ENCODE data around the gene TCF23.
A peak's percentile ranks its signal among the peaks of the same experiment; 100 is the strongest.

GRCh38 chr2:27123302-27124150, 25.3 kb upstream of the TCF23 start, which contains the start of gene ABHD1:
- TF ChIP-seq CTCF (conservative IDR thresholded peaks at IDR 0.05; ENCODE audit: low read depth in 2 of 2) (peak in 1 of 2 experiments; percentile 21; a peak in 1 of 4 replicates), REST (IDR thresholded peaks at IDR 0.05; ENCODE audit: unreplicated experiment) (no peak), ZNF331 (CRISPR knock-in tag; IDR thresholded peaks at IDR 0.05; ENCODE audit: low read depth) (no peak), POLR2AphosphoS5 (IDR thresholded peaks at IDR 0.05; ENCODE audit: low read depth) (peak; percentile 84), EZH2phosphoT487 (IDR thresholded peaks at IDR 0.05; ENCODE audit: unreplicated experiment) (no peak), EZH2 (IDR thresholded peaks at IDR 0.05; ENCODE audit: low read depth, unreplicated experiment) (no peak), JUNB (IDR thresholded peaks at IDR 0.05; ENCODE audit: unreplicated experiment) (no peak), ZNF114 (CRISPR knock-in tag; IDR thresholded peaks at IDR 0.05) (no peak), CREB1 (CRISPR knock-in tag; IDR thresholded peaks at IDR 0.05; ENCODE audit: low read depth) (no peak), ETS1 (IDR thresholded peaks at IDR 0.05) (no peak), STAT1 (IDR thresholded peaks at IDR 0.05; ENCODE audit: unreplicated experiment) (no peak)
